Measurements from ENCODE around the gene ABTB2. TPM values are rescaled to one million over a fixed set of nuclear protein-coding genes. Genes with fewer than 3 reads are reported as not detected.

ABTB2 gene
- total RNA-seq, 1 donor from 2014 or later, result 3.2 TPM

DNA sequence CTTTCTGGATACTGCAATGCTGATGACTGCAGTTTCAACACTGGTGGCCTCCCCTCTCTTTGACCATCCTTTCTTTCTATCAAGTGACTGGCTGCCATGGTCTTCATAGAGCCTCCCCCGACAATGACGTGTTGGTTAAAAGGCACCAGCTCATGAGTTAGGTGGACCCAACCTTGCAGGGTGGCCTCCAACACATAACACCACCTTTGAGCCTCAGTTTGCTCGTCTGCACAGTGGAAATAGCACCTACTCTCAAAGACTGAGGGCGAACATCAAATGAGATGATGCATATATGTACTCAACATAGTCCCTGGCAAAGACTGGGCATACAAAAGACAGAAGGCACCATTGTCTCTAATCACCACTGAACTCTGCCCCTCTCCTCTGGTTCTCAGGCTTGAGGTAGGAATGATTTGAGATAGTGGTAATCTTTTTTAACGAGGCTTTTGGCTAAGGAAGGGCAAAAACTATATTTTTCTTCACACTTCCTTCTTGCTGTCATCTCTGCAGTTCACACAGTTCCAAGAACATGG is 133.3 kb downstream of the ABTB2 start:
- Histone ChIP-seq H3K4me3 (no peak overlapping the region), H3K36me3 (no peaks in the 10 kb centered on the region), H3K27ac (no peak overlapping the region), H3K4me1 (no peaks in the 10 kb centered on the region), H3K9me3 (no peaks in the 10 kb centered on the region), H3K27me3 (no peaks in the 10 kb centered on the region)
- intact Hi-C loops (cut with DNase I), result no loop called here
- ATAC-seq (no peak), DNase-seq (no peak)
- TF ChIP-seq, protein P1, sequence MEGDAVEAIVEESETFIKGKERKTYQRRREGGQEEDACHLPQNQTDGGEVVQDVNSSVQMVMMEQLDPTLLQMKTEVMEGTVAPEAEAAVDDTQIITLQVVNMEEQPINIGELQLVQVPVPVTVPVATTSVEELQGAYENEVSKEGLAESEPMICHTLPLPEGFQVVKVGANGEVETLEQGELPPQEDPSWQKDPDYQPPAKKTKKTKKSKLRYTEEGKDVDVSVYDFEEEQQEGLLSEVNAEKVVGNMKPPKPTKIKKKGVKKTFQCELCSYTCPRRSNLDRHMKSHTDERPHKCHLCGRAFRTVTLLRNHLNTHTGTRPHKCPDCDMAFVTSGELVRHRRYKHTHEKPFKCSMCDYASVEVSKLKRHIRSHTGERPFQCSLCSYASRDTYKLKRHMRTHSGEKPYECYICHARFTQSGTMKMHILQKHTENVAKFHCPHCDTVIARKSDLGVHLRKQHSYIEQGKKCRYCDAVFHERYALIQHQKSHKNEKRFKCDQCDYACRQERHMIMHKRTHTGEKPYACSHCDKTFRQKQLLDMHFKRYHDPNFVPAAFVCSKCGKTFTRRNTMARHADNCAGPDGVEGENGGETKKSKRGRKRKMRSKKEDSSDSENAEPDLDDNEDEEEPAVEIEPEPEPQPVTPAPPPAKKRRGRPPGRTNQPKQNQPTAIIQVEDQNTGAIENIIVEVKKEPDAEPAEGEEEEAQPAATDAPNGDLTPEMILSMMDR (IDR thresholded peaks at IDR 0.05), result no peak

DNA sequence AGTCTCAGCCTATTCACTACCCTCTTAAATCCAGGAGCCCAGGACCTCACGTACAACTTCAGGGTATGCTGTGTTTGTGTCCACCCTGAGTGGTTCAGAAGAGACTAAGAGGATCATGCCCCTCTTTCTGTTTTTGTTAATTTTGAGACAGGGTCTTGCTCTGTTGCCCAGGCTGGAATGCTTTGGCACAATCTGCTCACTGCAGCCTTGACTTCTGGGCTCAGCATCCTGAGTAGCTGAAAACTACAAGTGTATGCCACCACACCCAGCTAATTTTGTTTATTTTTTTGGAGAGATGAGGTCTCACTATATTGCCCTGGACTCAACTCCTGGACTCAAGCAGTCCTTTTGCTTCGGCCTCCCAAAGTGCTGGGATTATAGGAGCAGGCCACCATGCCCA is 133.9 kb downstream of the ABTB2 start:
- DNase-seq (no peak), ATAC-seq (no peak)
- Histone ChIP-seq H3K9me3 (no peaks in the 10 kb centered on the region), H3K27ac (no peak overlapping the region), H3K4me1 (no peaks in the 10 kb centered on the region), H3K36me3 (no peaks in the 10 kb centered on the region), H3K4me3 (no peak overlapping the region), H3K27me3 (no peaks in the 10 kb centered on the region)
- intact Hi-C loops (cut with DNase I), result no loop called here
- TF ChIP-seq, protein P1 (IDR thresholded peaks at IDR 0.05), result no peak

DNA sequence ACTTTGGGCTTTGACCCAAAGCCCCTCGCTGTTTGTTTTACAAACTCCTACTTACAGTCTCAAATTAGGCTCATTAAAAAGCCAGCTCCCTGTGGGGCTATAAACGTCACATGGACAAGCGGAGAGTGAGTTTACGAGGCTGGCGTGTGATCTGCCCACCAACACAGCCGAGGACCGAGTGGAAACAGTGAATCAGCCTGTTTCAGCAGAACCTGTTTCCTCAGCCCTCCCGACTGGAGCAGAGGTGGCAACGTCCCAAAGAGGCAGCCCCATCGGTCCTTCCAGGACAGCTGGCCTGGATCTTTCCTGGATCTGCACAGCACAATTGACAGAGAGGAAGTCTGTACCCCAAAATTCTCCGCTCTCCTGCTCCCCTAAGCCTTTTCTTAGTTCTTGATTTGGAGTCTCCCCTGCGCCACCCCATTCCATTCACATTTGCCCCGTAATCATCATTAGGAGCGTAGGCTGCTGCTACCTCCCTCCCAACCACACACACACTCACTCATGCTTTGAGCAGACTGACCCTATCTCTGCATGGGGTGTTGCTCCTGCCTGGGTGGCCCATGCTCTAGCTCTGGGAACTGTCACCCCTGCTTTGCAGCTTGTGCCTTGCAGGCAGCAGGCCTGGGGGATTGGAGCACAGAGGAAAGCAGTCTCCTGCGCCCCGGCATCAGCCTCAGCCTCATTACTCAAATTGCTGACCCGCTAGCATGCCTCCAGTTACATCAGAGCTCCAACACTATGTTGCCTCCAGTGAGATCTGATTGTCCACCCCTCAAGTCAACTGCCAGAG is 134.6 kb downstream of the ABTB2 start:
- Histone ChIP-seq H3K27me3 (no peaks in the 10 kb centered on the region), H3K9me3 (no peaks in the 10 kb centered on the region), H3K4me3 (no peak overlapping the region), H3K27ac (no peak overlapping the region), H3K36me3 (no peaks in the 10 kb centered on the region), H3K4me1 (no peaks in the 10 kb centered on the region)
- no peak for DNase-seq
- ATAC-seq, result peak; percentile 31
- TF ChIP-seq, protein P1 (IDR thresholded peaks at IDR 0.05), result no peak
- intact Hi-C loops (cut with DNase I), result no loop called here

DNA sequence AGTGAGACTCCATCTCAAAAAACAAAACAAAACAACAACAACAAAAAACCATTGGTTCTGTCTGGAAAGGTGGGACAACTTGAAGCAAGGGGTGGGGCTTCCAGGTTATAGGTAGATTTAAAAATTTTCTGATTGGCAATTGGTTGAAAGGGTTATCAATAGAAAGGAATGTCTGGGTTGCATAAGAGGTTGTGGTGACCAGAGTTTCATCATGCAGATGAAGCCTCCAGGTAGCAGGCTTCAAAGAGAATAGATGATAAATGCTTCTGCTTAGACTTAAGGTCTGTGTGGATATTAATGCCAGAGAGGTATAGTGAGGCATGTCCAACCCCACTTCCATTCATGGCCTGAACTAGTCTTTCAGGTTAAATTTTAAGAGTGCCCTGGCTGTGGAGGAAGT is 135.8 kb downstream of the ABTB2 start:
- no peak for DNase-seq
- ATAC-seq, result no peak
- no peak overlapping the region for H3K27ac ChIP-seq
- H3K27me3 ChIP-seq, result no peaks in the 10 kb centered on the region
- H3K36me3 ChIP-seq, result no peaks in the 10 kb centered on the region
- no peaks in the 10 kb centered on the region for H3K9me3 ChIP-seq
- H3K4me3 ChIP-seq, result no peak overlapping the region
- intact Hi-C loops (cut with DNase I), result no loop called here
- no peaks in the 10 kb centered on the region for H3K4me1 ChIP-seq
- TF ChIP-seq, protein P1 (IDR thresholded peaks at IDR 0.05), result no peak

DNA sequence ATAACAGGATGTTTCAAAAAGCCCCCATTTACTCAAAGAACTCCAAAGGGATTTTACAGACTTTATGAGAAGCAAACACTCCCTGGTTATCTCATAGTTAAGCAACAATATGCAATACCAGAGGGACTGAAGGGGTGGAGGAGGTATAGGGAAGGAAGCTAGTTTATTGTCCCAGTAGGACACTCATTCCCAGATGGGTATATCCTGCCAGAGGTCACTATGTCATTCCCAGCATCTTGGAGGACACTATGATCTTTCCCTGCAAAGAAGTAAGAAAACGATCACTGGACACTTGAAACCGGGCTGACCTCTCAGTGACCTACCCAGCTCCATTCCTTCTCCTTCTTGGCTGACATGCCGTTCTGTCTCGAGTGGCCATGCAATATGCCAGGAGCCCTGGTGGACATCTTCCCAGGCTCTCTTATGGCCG is 137.9 kb downstream of the ABTB2 start:
- no peaks in the 10 kb centered on the region for H3K9me3 ChIP-seq
- DNase-seq (no peak), ATAC-seq (peak; percentile 61)
- H3K27ac ChIP-seq, result no peak overlapping the region
- intact Hi-C loops (cut with DNase I), result no loop called here
- TF ChIP-seq, protein P1 (IDR thresholded peaks at IDR 0.05), result no peak
- H3K27me3 ChIP-seq, result no peaks in the 10 kb centered on the region
- no peaks in the 10 kb centered on the region for H3K36me3 ChIP-seq
- H3K4me1 ChIP-seq, result no peaks in the 10 kb centered on the region
- no peak overlapping the region for H3K4me3 ChIP-seq
